Mesendoderm (in vitro differentiated cells): Measurements from ENCODE around the gene ZNF747.

ENCODE experiments used
- DNase-seq: peaks from one replicate; pipeline ENCODE4 v3.0.0; 2013
- H2AK5ac ChIP-seq: 2 replicates; pipeline ENCODE4 v1.6.1; 2013; ENCODE audit warnings: low read length, inconsistent platforms
- H2BK120ac ChIP-seq: 2 replicates; pipeline ENCODE4 v1.6.1; 2013; ENCODE audit warnings: low read depth, mild to moderate bottlenecking, low read length, moderate library complexity, mixed read lengths
- H2BK15ac ChIP-seq: replicated peaks from 2 replicates; pipeline ENCODE4 v1.6.1; 2013; ENCODE audit warnings: low read depth, mild to moderate bottlenecking, moderate library complexity
- H2BK5ac ChIP-seq: 2 replicates; pipeline ENCODE4 v1.6.1; 2013; ENCODE audit warnings: low read length, inconsistent platforms
- H3K18ac ChIP-seq: 2 replicates; pipeline ENCODE4 v1.6.1; 2013; ENCODE audit warnings: mild to moderate bottlenecking, low read length, mixed read lengths
- H3K23ac ChIP-seq: one replicate; pipeline ENCODE4 v1.6.1; 2013; ENCODE audit warnings: low read length
- H3K27ac ChIP-seq: 2 replicates; pipeline ENCODE4 v1.5.1; 2013; ENCODE audit warnings: low read depth, mild to moderate bottlenecking, inconsistent platforms, low read length, moderate library complexity
- H3K27me3 ChIP-seq: 2 replicates; pipeline ENCODE4 v1.6.1; 2013; ENCODE audit warnings: low read length, control low read depth, mild to moderate bottlenecking, inconsistent platforms; ENCODE audit not compliant: insufficient read depth, poor library complexity
- H3K36me3 ChIP-seq: 2 replicates; pipeline ENCODE4 v1.6.1; 2013; ENCODE audit warnings: low read length, inconsistent platforms; ENCODE audit not compliant: control insufficient read depth, insufficient read depth
- H3K4ac ChIP-seq: one replicate; pipeline ENCODE4 v1.6.1; 2013; ENCODE audit warnings: low read depth, mild to moderate bottlenecking, low read length, moderate library complexity
- H3K4me1 ChIP-seq: 2 replicates; pipeline ENCODE4 v1.6.1; 2013; ENCODE audit warnings: low read depth, low read length, inconsistent platforms; ENCODE audit not compliant: control insufficient read depth
- H3K4me2 ChIP-seq: 2 replicates; pipeline ENCODE4 v1.6.1; 2013; ENCODE audit warnings: low read length
- H3K4me3 ChIP-seq: 2 replicates; pipeline ENCODE4 v1.5.1; 2013; ENCODE audit warnings: mild to moderate bottlenecking, low read length
- H3K56ac ChIP-seq: one replicate; pipeline ENCODE4 v1.6.1; 2013; ENCODE audit warnings: low read length
- H3K79me1 ChIP-seq: 2 replicates; pipeline ENCODE4 v1.6.1; 2013; ENCODE audit warnings: low read length, inconsistent platforms
- H3K79me2 ChIP-seq: 2 replicates; pipeline ENCODE4 v1.6.1; 2013; ENCODE audit warnings: mild to moderate bottlenecking, low read length; ENCODE audit not compliant: control insufficient read depth, insufficient read depth
- H3K9ac ChIP-seq: 2 replicates; pipeline ENCODE4 v1.6.1; 2013; ENCODE audit warnings: low read length, inconsistent platforms
- H4K5ac ChIP-seq: one replicate; pipeline ENCODE4 v1.6.1; 2013; ENCODE audit warnings: low read length
- H4K8ac ChIP-seq: one replicate; pipeline ENCODE4 v1.6.1; 2013; ENCODE audit warnings: low read depth, mild to moderate bottlenecking, control low read depth, low read length, moderate library complexity
- WGBS: extraction: QIAGEN DNeasy Blood & Tissue Kit; methylation state at CpG from one replicate; pipeline ENCODE4 v1.1.7; 2013; ENCODE audit warnings: low lambda C conversion rate, missing lambda C conversion rate; ENCODE audit not compliant: insufficient coverage; ENCODE audit errors: extremely low coverage; 5-methylcytosine and 5-hydroxymethylcytosine counted together

The ZNF747 gene

DNA sequence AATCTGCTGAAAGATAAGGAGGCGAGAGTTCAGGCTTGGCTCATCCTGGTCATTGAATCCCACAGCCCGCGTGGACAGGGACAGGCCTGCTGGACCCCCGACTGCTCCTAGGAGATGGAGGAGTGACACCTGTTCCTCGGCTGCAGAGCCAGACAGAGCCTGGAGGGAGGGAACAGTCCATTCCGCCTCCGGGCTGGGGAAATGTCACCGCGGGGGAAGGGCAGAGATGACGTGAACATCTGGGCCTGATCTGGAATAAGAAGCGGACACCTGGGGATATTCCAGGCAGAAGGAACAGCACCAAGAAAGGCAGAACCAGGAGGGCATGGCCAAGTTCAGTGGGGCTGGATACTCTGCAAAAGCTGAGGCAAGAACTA is 1.5 kb downstream of the ZNF747 start:
- H3K4me1 ChIP-seq, result no peaks in the 10 kb centered on the region
- H3K79me1 ChIP-seq, result peaks cover 2% of the 10 kb centered on the region
- H2BK15ac ChIP-seq, result no peak overlapping the region
- DNase-seq, result no peak
- no peaks in the 10 kb centered on the region for H3K79me2 ChIP-seq
- no CpG with 5 or more reads among the region's 11 CpGs for WGBS
- no peak overlapping the region for H3K27ac ChIP-seq
- H3K23ac ChIP-seq, result no peak overlapping the region
- H3K56ac ChIP-seq, result no peak overlapping the region
- no peaks in the 10 kb centered on the region for H3K27me3 ChIP-seq
- H4K8ac ChIP-seq, result no peak overlapping the region
- no peak overlapping the region for H3K18ac ChIP-seq
- H3K36me3 ChIP-seq, result no peaks in the 10 kb centered on the region
- no peak overlapping the region for H2BK5ac ChIP-seq
- H3K4me2 ChIP-seq, result no peak overlapping the region
- H3K4ac ChIP-seq, result no peak overlapping the region
- no peak overlapping the region for H4K5ac ChIP-seq
- no peak overlapping the region for H3K4me3 ChIP-seq
- H3K9ac ChIP-seq, result no peak overlapping the region
- H2BK120ac ChIP-seq, result no peak overlapping the region
- H2AK5ac ChIP-seq, result no peak overlapping the region

DNA sequence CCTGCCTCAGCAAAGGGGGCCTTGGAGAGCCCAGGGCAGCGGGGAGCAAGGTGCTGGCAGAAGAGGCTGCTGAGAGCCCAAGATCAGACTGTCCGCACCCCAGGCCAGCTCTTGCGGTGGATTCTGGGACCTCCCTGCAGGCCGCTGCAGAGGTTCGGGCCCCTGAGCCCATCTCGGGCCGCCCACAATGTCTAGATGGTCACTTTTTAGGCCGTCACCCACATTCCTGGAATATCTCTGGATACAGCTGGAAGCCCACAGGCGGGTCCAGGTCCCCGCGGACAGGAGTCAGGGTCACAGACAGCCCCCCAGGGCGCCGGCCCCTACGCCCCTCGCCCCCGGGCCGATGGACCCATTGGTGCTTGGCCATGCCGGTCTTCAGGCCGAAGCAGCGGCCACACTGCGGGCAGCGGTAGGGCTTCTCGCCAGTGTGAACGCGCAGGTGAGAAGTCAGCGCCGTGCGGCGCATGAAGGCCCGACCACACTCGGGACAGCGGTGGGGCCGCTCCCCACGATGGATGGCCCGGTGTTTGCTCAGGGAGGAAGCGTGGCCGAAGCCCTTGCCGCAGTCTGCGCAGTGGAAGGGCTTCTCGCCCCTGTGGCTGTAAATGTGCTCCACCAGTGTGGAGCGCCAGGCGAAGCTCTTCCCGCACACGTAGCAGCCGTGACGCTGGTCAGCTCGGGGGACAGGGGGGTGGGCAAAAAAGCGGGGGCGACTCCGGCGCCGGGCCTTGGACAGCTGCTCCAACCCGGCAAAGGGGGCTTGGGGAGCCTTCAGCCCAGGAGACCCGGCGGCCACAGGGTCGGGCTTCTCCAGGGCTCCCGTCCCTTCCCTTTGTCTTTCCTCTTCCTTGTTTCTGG is 2.1 kb downstream of the ZNF747 start:
- H3K18ac ChIP-seq, result no peak overlapping the region
- no peak overlapping the region for H3K9ac ChIP-seq
- no peaks in the 10 kb centered on the region for H3K79me2 ChIP-seq
- H3K4me3 ChIP-seq, result no peak overlapping the region
- no peak overlapping the region for H3K23ac ChIP-seq
- no peak overlapping the region for H4K5ac ChIP-seq
- no CpG with 5 or more reads among the region's 57 CpGs for WGBS
- no peak overlapping the region for H2BK120ac ChIP-seq
- H2AK5ac ChIP-seq, result no peak overlapping the region
- DNase-seq, result no peak
- peak overlapping the region; percentile 34 for H3K56ac ChIP-seq
- no peak overlapping the region for H4K8ac ChIP-seq
- H3K4me1 ChIP-seq, result peaks cover 5% of the 10 kb centered on the region
- no peak overlapping the region for H2BK15ac ChIP-seq
- H3K79me1 ChIP-seq, result peaks cover 2% of the 10 kb centered on the region
- no peaks in the 10 kb centered on the region for H3K36me3 ChIP-seq
- H3K27ac ChIP-seq, result no peak overlapping the region
- H2BK5ac ChIP-seq, result no peak overlapping the region
- no peaks in the 10 kb centered on the region for H3K27me3 ChIP-seq
- no peak overlapping the region for H3K4ac ChIP-seq
- H3K4me2 ChIP-seq, result no peak overlapping the region

DNA sequence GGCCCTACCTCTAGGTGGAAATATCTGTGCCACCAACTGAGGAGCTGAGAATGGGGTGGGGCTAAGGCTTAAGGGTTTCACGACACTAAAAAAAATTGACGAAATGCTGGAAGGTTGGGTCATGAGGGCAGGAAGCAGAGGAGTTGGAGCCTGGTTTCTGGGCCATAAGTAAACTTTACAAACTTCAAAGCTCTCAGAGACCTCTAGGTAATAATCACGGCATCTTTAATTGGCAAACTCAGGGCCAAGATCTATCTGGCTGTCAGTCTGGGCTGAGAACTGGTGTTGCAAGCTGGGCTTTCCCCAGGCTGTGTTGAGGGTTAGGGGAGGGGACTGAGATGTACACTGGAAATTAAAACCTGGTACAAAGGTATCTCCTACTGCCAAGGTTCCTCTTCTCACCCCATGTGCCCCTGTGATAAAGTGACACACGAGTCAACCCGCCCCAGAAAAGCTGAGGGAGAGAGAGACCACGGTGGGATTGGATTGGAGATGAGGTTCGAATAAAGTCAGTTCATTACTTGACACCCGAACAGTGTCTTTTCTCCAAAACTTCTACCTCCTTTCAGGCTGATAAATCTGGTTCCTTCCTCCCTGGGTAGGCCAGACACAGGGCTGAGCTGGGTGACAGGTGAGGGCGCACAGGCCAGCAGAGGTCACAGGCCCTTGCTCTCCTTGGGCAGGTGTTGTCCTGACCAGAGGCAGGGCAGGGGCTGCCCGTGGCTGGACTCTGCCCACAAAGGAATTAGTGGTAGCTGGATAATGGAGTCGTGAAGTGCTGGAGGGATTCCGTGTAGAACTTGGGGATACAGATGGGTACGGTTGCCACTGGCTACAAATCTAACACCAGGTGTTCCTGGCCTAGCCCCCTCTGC is 4.3 kb downstream of the ZNF747 start:
- no peak for DNase-seq
- H3K9ac ChIP-seq, result no peak overlapping the region
- H3K79me2 ChIP-seq, result no peaks in the 10 kb centered on the region
- H3K4me3 ChIP-seq, result no peak overlapping the region
- H2BK5ac ChIP-seq, result no peak overlapping the region
- no peak overlapping the region for H3K56ac ChIP-seq
- no peaks in the 10 kb centered on the region for H3K27me3 ChIP-seq
- H3K27ac ChIP-seq, result no peak overlapping the region
- no peak overlapping the region for H2AK5ac ChIP-seq
- no peak overlapping the region for H3K18ac ChIP-seq
- H3K4ac ChIP-seq, result no peak overlapping the region
- H4K5ac ChIP-seq, result no peak overlapping the region
- H3K79me1 ChIP-seq, result peaks cover 2% of the 10 kb centered on the region
- no peak overlapping the region for H3K4me2 ChIP-seq
- H3K4me1 ChIP-seq, result peaks cover 8% of the 10 kb centered on the region
- no CpG with 5 or more reads among the region's 13 CpGs for WGBS
- no peaks in the 10 kb centered on the region for H3K36me3 ChIP-seq
- H2BK15ac ChIP-seq, result no peak overlapping the region
- no peak overlapping the region for H3K23ac ChIP-seq
- no peak overlapping the region for H4K8ac ChIP-seq
- no peak overlapping the region for H2BK120ac ChIP-seq

DNA sequence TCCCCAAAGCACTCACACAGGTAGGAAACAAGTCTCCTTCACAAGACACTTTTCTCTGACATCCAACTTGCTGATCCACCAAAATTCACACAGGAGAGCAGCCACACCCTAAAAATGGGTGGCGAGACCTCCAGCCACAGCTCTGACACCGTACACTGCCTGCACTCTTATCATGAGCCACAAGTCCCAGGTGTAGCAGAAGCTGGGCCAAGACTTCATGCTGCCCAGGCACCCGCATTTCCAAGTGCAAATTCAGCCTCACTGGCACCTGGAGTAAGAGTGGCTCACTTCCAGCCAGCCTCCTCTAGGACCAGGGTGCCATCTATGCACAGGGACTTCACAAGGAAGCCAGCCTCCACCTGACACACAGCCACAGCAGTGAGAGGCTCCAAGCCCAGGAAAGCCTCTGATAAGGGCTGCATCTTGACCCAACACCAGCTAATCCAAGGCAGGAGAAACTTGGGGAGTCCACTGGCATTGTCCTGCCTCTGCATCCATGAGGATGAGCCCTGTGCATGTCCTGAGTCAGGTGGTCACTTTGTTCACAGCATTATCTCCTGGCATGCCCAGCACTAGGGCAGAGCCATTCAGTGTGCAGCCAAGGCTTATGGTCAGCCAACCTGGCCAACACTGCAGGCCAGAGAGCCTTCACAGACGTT is 5.7 kb downstream of the ZNF747 start:
- no peak overlapping the region for H3K27ac ChIP-seq
- H3K79me2 ChIP-seq, result no peaks in the 10 kb centered on the region
- H3K27me3 ChIP-seq, result no peaks in the 10 kb centered on the region
- WGBS, result no CpG with 5 or more reads among the region's 4 CpGs
- no peak overlapping the region for H3K56ac ChIP-seq
- H2BK15ac ChIP-seq, result no peak overlapping the region
- H3K9ac ChIP-seq, result no peak overlapping the region
- no peak overlapping the region for H3K4me3 ChIP-seq
- H2AK5ac ChIP-seq, result no peak overlapping the region
- H2BK5ac ChIP-seq, result no peak overlapping the region
- no peak overlapping the region for H3K18ac ChIP-seq
- H3K23ac ChIP-seq, result no peak overlapping the region
- H3K4ac ChIP-seq, result no peak overlapping the region
- H2BK120ac ChIP-seq, result no peak overlapping the region
- H4K8ac ChIP-seq, result no peak overlapping the region
- no peak overlapping the region for H3K4me2 ChIP-seq
- H3K36me3 ChIP-seq, result peaks cover 3% of the 10 kb centered on the region
- H3K4me1 ChIP-seq, result peaks cover 8% of the 10 kb centered on the region
- no peak for DNase-seq
- peaks cover 2% of the 10 kb centered on the region for H3K79me1 ChIP-seq
- no peak overlapping the region for H4K5ac ChIP-seq

DNA sequence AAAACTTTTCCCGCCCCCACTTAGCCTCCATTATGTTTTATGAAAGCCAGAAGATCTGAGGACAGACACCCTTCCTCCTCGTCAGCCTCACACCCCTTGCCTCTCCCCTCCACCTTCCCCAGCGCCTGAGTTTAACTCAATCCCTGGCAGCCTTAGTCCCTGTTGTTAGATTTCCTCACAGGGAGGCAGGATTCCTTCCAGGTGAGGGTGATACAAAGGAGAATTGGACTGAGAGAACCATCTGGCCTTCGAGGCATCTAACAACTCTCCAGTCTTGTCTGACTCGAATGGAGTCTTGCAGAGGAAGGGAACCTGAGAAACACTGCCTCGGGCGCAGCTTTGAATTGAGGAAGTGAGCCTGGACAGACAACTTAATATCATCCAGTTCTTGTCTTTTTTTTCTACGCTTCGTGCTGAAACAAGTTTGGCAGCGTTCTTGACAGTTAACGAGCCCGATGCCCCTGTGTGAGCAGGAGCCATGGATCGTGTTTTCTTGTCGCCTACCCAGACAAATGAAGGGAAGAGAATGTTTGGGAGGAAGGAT is 7.0 kb downstream of the ZNF747 start:
- Histone ChIP-seq H4K5ac (no peak overlapping the region), H3K27me3 (no peaks in the 10 kb centered on the region), H3K4me3 (no peak overlapping the region), H3K27ac (peak overlapping the region; percentile 7), H2BK120ac (no peak overlapping the region), H3K18ac (no peak overlapping the region), H3K4me2 (peak overlapping the region; percentile 59), H3K79me2 (no peaks in the 10 kb centered on the region), H2BK15ac (no peak overlapping the region), H3K9ac (peak overlapping the region; percentile 72), H2BK5ac (peak overlapping the region; percentile 61), H2AK5ac (peak overlapping the region; percentile 82), H3K23ac (peak overlapping the region; percentile 48), H4K8ac (no peak overlapping the region), H3K36me3 (peaks cover 3% of the 10 kb centered on the region), H3K4me1 (peaks cover 8% of the 10 kb centered on the region), H3K4ac (no peak overlapping the region), H3K79me1 (peaks cover 2% of the 10 kb centered on the region), H3K56ac (peak overlapping the region; percentile 88)
- no peak for DNase-seq
- WGBS, result no CpG with 5 or more reads among the region's 14 CpGs
